Measurements from ENCODE around the gene CREB3L4. TPM values are rescaled to one million over a fixed set of nuclear protein-coding genes. Genes with fewer than 3 reads are reported as not detected.
"Not testable (repeated sequence)": the region's sequence is repeated elsewhere in the genome, so short reads cannot be mapped to it uniquely, and the experiment has no call there.

Gene CREB3L4
- total and polyA plus RNA-seq, 2 of the 13 experiments (the other 11 are each of a cell fraction or from before 2014, with no cell fraction given) = 9.9 to 18.7 TPM

GRCh38 chr1:154006136-154006535, 38.4 kb downstream of the CREB3L4 start (continued):
- TF ChIP-seq RAD51 (IDR thresholded peaks at IDR 0.05; ENCODE audit: borderline replicate concordance) = no peak

- in situ Hi-C loops (cut with HindIII; ENCODE audit: extremely low pct_ligation_motif_present, low pct_unique_long_range_greater_than_20kb) (no loop called here), intact Hi-C loops (cut with micrococcal nuclease; ENCODE audit: unreplicated experiment) (no loop called here)
- Histone ChIP-seq H2AFZ (ENCODE audit: low read length) (no peak overlapping the region), H4K20me1 (ENCODE audit: insufficient read depth, low read length) (no peaks in the 10 kb centered on the region), H3K4me2 (ENCODE audit: low read depth, low read length) (no peak overlapping the region), H3K79me2 (ENCODE audit: insufficient read depth, low read length) (no peaks in the 10 kb centered on the region), H3K9me3 (ENCODE audit: low read length) (no peaks in the 10 kb centered on the region), H3K4me3 (replicated peaks in 1 of 3; ENCODE audit: insufficient read depth in 1 of 3, low read depth in 2 of 3, low read length in 3 of 3) (no peak overlapping the region), H3K9ac (ENCODE audit: insufficient read depth, low read depth, low read length) (no peak overlapping the region), H3K27ac (ENCODE audit: extremely low read length, insufficient read depth, low read length) (no peak overlapping the region), H3K36me3 (replicated peaks in 1 of 2; ENCODE audit: control insufficient read depth in 1 of 2, insufficient read depth in 2 of 2, low read length in 2 of 2) (no peaks in the 10 kb centered on the region), H3K4me1 (ENCODE audit: insufficient read depth, low read length) (peaks cover 8% of the 10 kb centered on the region), H3K27me3 (ENCODE audit: control insufficient read depth in 1 of 2, insufficient read depth in 2 of 2, low read length in 2 of 2) (no peaks in the 10 kb centered on the region)
- no TSS peak for BruUV-seq (replicated peaks)
- no peak for FAIRE-seq
- ATAC-seq = no peak
- no peak for TF ChIP-seq ZNF121 (CRISPR knock-in tag; IDR thresholded peaks at IDR 0.05)
- TF ChIP-seq, protein P1, sequence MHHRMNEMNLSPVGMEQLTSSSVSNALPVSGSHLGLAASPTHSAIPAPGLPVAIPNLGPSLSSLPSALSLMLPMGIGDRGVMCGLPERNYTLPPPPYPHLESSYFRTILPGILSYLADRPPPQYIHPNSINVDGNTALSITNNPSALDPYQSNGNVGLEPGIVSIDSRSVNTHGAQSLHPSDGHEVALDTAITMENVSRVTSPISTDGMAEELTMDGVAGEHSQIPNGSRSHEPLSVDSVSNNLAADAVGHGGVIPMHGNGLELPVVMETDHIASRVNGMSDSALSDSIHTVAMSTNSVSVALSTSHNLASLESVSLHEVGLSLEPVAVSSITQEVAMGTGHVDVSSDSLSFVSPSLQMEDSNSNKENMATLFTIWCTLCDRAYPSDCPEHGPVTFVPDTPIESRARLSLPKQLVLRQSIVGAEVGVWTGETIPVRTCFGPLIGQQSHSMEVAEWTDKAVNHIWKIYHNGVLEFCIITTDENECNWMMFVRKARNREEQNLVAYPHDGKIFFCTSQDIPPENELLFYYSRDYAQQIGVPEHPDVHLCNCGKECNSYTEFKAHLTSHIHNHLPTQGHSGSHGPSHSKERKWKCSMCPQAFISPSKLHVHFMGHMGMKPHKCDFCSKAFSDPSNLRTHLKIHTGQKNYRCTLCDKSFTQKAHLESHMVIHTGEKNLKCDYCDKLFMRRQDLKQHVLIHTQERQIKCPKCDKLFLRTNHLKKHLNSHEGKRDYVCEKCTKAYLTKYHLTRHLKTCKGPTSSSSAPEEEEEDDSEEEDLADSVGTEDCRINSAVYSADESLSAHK (CRISPR knock-in tag; IDR thresholded peaks at IDR 0.05; ENCODE audit: borderline replicate concordance) = no peak
- no peak for TF ChIP-seq HDAC2 (CRISPR knock-in tag; IDR thresholded peaks at IDR 0.05)
- no peak for TF ChIP-seq HNF4A (CRISPR knock-in tag; IDR thresholded peaks at IDR 0.05)
- ChIA-PET POLR2A (no interaction called here), CTCF (ENCODE audit: low intra/inter-chr PET ratio, low total read pairs) (no interaction called here)
- DNase-seq (ENCODE audit: low spot score) = no peak
- 34% methylated on average over 1 of the region's 1 CpG for WGBS (ENCODE audit: low lambda C conversion rate)
Observed at GRCh38 chr1:154012129-154012528, 44.4 kb downstream of the CREB3L4 start.

GRCh38 chr1:154012543-154012942, 44.8 kb downstream of the CREB3L4 start:
- H3K4me3 ChIP-seq (replicated peaks in 1 of 3; ENCODE audit: insufficient read depth in 1 of 3, low read depth in 2 of 3, low read length in 3 of 3); H3K9me3 ChIP-seq (ENCODE audit: low read length); intact Hi-C loops (cut with micrococcal nuclease; ENCODE audit: unreplicated experiment); H4K20me1 ChIP-seq (ENCODE audit: insufficient read depth, low read length); H3K9ac ChIP-seq (ENCODE audit: insufficient read depth, low read depth, low read length); H3K79me2 ChIP-seq (ENCODE audit: insufficient read depth, low read length); POLR2A ChIA-PET; ATAC-seq; H3K36me3 ChIP-seq (replicated peaks in 1 of 2; ENCODE audit: control insufficient read depth in 1 of 2, insufficient read depth in 2 of 2, low read length in 2 of 2); H3K27me3 ChIP-seq (ENCODE audit: control insufficient read depth in 1 of 2, insufficient read depth in 2 of 2, low read length in 2 of 2); BruUV-seq (replicated peaks); in situ Hi-C loops (cut with HindIII; ENCODE audit: extremely low pct_ligation_motif_present, low pct_unique_long_range_greater_than_20kb); FAIRE-seq; H3K27ac ChIP-seq (ENCODE audit: extremely low read length, insufficient read depth, low read length); CTCF ChIA-PET (ENCODE audit: low intra/inter-chr PET ratio, low total read pairs); H3K4me1 ChIP-seq (ENCODE audit: insufficient read depth, low read length); H3K4me2 ChIP-seq (ENCODE audit: low read depth, low read length); H2AFZ ChIP-seq (ENCODE audit: low read length); DNase-seq (ENCODE audit: low spot score): not testable (repeated sequence)
- 77% methylated on average over 11 of the region's 14 CpGs for WGBS (ENCODE audit: low lambda C conversion rate)
- TF ChIP-seq, protein P2, sequence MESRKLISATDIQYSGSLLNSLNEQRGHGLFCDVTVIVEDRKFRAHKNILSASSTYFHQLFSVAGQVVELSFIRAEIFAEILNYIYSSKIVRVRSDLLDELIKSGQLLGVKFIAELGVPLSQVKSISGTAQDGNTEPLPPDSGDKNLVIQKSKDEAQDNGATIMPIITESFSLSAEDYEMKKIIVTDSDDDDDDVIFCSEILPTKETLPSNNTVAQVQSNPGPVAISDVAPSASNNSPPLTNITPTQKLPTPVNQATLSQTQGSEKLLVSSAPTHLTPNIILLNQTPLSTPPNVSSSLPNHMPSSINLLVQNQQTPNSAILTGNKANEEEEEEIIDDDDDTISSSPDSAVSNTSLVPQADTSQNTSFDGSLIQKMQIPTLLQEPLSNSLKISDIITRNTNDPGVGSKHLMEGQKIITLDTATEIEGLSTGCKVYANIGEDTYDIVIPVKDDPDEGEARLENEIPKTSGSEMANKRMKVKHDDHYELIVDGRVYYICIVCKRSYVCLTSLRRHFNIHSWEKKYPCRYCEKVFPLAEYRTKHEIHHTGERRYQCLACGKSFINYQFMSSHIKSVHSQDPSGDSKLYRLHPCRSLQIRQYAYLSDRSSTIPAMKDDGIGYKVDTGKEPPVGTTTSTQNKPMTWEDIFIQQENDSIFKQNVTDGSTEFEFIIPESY (CRISPR knock-in tag; IDR thresholded peaks at IDR 0.05) = peak; percentile 84

All from HepG2 (cell line).